Endothelial cell of umbilical vein (primary cell): ENCODE results near the gene LITAF.

ENCODE experiments used
- CTCF ChIP-seq, 2 donors: IDR thresholded peaks; 1 replicate in 1 of 2; 2 replicates in 1 of 2; pipeline ENCODE4 v1.5.1; 2011; ENCODE audit warnings: low read length in 2 of 2, mild to moderate bottlenecking in 2 of 2, moderate library complexity in 2 of 2, control low read depth in 1 of 2, inconsistent platforms in 1 of 2, low read depth in 1 of 2; ENCODE audit not compliant: insufficient read depth in 1 of 2; ENCODE audit errors: extremely low read depth in 1 of 2
- EZH2 ChIP-seq: IDR thresholded peaks from 2 replicates; pipeline ENCODE4 v1.6.1; 2012; ENCODE audit warnings: borderline replicate concordance, low read depth, mild to moderate bottlenecking, moderate library complexity, low read length, inconsistent platforms; ENCODE audit not compliant: severe bottlenecking

- TF ChIP-seq CTCF (IDR thresholded peaks at IDR 0.05; ENCODE audit: extremely low read depth in 1 of 2, insufficient read depth in 1 of 2, low read depth in 1 of 2, low read length in 2 of 2) (no peak), EZH2 (no peak)
These were observed 34.8 kb upstream of the LITAF start for GRCh38 chr16:11621539-11621919.
